Measurements from ENCODE around the gene TREML4. TPM values are rescaled to one million over a fixed set of nuclear protein-coding genes. Genes with fewer than 3 reads are reported as not detected.
A peak's percentile ranks its signal among the peaks of the same experiment; 100 is the strongest.

Gene TREML4
- total and polyA plus RNA-seq, 9 of the 15 experiments (the other 6 are each of a cell fraction or from before 2014, with no cell fraction given): not detected

GRCh38 chr6:41228616-41229015 is 467 bp downstream of the TREML4 start (continued):
- TF ChIP-seq PBX2 (CRISPR knock-in tag; IDR thresholded peaks at IDR 0.05; ENCODE audit: low read depth) (no peak), PBX2 (tag; conservative IDR thresholded peaks at IDR 0.05; ENCODE audit: low read depth) (0 out of 2 replicates have a peak, but pooled peaks have one; percentile 38), ZKSCAN1 (IDR thresholded peaks at IDR 0.05; ENCODE audit: low read depth, low read length) (no peak), TGIF2 (CRISPR knock-in tag; IDR thresholded peaks at IDR 0.05) (no peak), POLR2AphosphoS5 (IDR thresholded peaks at IDR 0.05; ENCODE audit: control insufficient read depth, insufficient read depth, low read depth, low read length) (no peak), MECOM (CRISPR knock-in tag; IDR thresholded peaks at IDR 0.05) (no peak), RERE (CRISPR knock-in tag; IDR thresholded peaks at IDR 0.05; ENCODE audit: borderline replicate concordance) (no peak), CC2D1A (IDR thresholded peaks at IDR 0.05) (no peak), KLF16 (IDR thresholded peaks at IDR 0.05) (no peak), RFX1 (IDR thresholded peaks at IDR 0.05) (no peak), KDM5B (IDR thresholded peaks at IDR 0.05; ENCODE audit: insufficient replicate concordance, low read depth, low read length) (no peak), NFE2 (IDR thresholded peaks at IDR 0.05; ENCODE audit: low read depth) (peak; percentile 71), ZBTB11 (CRISPR knock-in tag; IDR thresholded peaks at IDR 0.05) (no peak), ZFP30 (CRISPR knock-in tag; IDR thresholded peaks at IDR 0.05; ENCODE audit: borderline replicate concordance) (no peak)
- TF ChIP-seq, protein P1, sequence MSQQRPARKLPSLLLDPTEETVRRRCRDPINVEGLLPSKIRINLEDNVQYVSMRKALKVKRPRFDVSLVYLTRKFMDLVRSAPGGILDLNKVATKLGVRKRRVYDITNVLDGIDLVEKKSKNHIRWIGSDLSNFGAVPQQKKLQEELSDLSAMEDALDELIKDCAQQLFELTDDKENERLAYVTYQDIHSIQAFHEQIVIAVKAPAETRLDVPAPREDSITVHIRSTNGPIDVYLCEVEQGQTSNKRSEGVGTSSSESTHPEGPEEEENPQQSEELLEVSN (IDR thresholded peaks at IDR 0.05; ENCODE audit: borderline replicate concordance in 1 of 2, extremely low read depth in 1 of 2, insufficient read depth in 1 of 2, insufficient read length in 1 of 2, low read depth in 1 of 2, low read length in 1 of 2, poor library complexity in 1 of 2, severe bottlenecking in 1 of 2): no peak
